Measurements from ENCODE around the gene EXPH5.
"Not testable (repeated sequence)": the region's sequence is repeated elsewhere in the genome, so short reads cannot be mapped to it uniquely, and the experiment has no call there.

Gene EXPH5, protein sequence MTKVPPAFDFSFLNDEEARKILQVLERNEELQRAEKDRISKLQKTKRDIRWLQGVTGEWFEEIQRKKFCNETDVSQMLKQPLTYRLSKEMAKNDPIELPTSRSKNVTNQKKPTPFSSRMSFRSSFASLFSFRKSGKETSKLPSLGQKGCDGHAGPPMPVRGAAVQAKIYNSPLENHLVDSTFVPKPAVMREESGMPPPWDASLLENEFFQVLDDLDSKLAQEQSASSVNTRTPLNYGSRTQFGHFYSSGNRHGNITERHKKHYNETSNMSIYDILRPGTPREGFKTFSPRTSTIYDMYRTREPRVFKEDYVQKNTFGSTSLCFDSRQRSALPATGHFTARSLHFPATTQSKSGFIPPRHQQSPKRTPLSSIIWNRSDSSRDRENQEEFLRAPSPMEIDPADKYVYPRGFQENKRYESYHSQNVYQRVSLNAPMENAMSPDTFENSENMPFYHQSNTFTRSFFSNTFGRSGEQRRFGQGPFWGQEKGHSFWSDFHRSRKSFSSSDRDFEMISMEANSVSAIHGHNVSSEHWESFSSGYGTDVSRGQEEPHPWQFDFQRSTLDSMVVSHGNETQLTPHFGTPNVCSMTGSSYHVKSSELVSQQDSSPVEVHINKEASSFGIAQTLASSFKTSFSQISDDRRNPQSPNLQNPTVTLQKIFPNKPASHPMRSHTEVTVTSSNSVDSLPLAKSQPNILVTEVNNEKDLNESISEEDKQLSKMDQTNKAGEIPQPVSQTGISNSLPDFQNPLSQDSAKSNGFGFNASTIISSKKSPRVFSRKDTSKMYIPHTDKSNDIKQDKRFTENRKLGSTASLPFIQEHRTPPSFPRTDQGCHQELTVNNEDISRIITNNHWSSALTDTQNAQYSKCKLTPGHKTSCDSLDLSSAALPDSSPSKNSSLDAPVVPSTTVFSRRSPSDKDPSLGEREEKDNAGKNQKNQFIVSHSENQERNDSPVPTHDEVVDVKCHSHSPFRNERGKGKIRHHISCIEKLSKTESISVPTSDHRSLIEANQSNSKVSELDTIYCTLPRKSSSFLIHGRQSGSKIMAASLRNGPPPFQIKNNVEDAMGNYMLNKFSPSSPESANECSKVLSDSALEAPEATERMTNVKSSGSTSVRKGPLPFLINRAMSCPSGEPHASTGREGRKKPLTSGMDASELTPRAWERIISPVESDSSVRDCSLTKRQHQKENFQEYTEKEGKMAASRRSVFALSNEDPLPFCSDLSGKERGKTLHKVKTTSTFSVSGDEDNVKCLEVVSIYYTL (N-terminal part only)

GRCh38 chr11:108593214-108593922 lies at the start of gene EXPH5:
EXPH5 (minus strand) TSS chr11:108593768; CDS start chr11:108593536, 232 bp downstream.
- DNase-seq: peak; percentile 98

DNA sequence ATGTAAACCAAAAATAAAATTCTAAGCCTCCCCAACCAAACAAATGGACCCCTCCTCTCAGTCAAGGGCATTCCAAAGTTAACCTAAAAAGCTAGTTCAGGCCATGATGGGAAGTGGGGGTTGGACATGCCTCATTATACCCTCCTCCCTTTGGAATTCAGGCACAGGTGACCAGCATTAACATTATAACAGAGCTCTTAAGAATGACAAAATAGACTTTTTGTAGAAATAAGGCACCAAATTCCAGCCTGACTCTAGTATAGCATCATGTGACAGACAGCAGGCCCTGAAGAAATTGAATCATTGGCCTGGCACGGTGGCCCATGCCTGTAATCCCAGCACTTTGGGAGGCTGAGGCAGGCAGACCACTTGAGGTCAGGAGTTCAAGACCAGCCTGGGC lies 48.2 kb upstream of the EXPH5 start:
- not testable (repeated sequence) for DNase-seq

- DNase-seq: no peak
Measured at GRCh38 chr11:108639146-108639545, 45.6 kb upstream of the EXPH5 start.

- no peak for DNase-seq
Measured at GRCh38 chr11:108636222-108636621, 42.7 kb upstream of the EXPH5 start.

- DNase-seq: no peak
Measured at GRCh38 chr11:108635106-108635505, 41.5 kb upstream of the EXPH5 start.

GRCh38 chr11:108632041-108632704 lies 38.6 kb upstream of the EXPH5 start:
- DNase-seq: no peak

DNA sequence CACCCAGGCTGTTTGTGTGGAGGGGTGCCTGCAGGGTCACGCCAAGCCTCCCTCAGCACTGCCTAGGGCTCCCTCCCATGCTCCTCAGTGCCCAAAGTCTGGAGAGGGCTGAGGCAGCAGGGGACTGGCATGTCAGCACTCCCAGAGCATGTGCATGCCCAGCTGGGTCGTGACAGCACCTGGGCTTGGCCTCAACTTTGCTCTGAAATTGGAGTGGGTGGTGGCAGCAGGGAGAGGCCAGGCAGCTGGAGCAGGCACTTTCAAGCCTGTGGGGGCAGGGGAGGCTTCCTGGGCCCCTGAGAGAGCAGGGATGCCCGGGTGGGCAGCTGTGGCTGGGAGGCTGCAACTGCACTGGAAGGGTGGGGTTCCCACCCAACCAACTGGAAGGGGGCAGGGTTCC lies 35.7 kb upstream of the EXPH5 start:
- DNase-seq: no peak

- no peak for DNase-seq
Measured at GRCh38 chr11:108628812-108629211, 35.2 kb upstream of the EXPH5 start.

DNA sequence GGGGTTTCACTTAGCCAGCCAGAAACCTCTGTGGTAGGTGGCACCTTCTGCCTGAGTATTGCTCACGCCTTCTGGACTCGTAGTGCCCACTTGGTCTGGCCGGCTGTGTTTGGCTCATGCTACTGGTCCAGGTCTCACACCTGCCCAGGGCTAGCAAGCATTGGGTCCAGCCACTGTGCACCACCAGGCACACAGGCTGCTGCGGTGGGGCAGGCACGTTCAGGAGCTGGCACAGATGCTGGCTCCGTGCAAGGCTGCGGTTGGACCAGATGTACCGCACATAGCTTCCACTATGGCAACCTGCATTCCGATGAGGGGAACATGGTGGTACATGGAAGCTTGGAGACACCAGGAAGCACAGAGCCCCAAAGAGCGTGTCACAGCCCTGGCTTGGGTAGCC lies 34.8 kb upstream of the EXPH5 start:
- no peak for DNase-seq

- DNase-seq: no peak
Measured at GRCh38 chr11:108624196-108624925, 30.8 kb upstream of the EXPH5 start.

- no peak for DNase-seq
Measured at GRCh38 chr11:108622341-108622740, 28.8 kb upstream of the EXPH5 start.

GRCh38 chr11:108620958-108621772 lies 27.6 kb upstream of the EXPH5 start:
- no peak for DNase-seq

DNA sequence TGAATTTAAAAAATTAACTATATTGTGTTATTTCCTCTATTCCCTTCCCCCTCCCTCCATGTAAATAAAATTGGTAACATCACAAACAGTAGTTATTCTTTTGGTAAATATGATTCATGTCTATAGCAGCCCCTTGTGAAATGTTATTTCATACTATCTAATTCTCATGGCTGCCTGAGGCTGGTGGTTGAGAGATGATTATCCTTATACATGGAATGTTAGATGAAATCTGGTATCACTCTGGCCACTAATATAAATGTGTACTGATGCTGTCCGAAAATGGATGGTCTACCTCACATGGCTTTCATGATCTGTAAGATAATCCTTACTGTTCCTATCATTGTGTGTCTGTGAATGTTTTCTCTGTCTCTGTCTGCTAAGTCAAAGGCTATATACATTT lies 25.0 kb upstream of the EXPH5 start:
- DNase-seq: no peak

- DNase-seq: no peak
Measured at GRCh38 chr11:108617055-108617454, 23.5 kb upstream of the EXPH5 start.

DNA sequence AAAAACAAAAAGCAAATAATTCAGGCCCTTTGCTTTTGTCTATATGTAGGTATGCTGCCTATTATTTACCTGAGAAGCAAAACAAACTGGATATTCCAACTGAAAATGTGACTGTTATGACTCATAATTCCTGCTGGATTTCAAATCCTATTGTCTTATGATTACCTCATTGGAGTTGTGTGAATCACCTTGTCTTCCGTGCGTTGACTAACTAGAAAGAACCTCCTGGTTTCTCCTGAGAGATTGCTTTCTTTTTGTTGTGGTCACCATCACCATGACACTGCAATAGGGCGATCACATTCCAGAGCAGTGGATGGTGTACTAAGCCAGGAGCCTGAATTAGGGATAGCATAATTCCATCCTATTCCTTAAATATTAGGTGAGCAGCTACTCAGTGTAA lies 23.0 kb upstream of the EXPH5 start:
- no peak for DNase-seq

- DNase-seq: no peak
Measured at GRCh38 chr11:108614086-108614485, 20.5 kb upstream of the EXPH5 start.

DNA sequence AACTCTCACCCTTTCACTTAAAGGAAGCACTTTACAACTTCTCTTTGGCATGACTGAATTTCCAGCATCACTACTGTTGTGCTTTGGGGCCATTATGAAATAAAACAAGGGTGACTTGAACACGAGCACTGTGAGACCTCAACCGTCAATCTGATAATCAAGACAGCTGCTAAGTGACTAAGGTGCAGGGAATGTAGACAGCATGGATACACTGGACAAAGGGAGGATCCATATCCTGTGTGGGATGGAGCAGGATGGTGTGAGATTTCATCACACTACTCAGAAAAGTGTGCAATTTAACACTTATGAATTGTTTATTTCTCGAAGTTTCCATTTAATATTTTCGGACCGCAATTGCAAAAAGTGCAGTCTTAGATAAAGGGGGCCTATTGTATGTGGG lies 16.1 kb upstream of the EXPH5 start:
- DNase-seq: no peak

DNA sequence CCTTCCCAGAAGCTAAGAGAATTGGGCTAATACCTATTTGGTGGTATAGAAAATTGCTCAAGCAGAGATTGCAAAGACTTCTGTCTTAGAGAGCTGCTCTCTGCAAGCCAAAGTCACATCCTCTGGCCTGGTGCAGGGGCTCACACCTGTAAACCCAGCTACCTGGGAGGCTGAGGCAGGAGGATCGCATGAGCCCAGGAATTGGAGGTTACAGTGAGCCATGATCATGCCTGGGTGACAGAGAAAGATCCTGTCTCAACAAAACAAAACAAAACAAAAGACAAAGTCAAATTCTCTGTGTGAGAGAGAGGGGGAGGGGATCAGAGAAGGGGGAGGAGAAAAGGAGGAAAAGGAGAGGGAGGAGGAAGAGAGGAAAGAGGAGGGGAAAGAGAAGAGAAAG lies 15.0 kb upstream of the EXPH5 start:
- no peak for DNase-seq

- no peak for DNase-seq
Measured at GRCh38 chr11:108606495-108607160, 13.1 kb upstream of the EXPH5 start.

DNA sequence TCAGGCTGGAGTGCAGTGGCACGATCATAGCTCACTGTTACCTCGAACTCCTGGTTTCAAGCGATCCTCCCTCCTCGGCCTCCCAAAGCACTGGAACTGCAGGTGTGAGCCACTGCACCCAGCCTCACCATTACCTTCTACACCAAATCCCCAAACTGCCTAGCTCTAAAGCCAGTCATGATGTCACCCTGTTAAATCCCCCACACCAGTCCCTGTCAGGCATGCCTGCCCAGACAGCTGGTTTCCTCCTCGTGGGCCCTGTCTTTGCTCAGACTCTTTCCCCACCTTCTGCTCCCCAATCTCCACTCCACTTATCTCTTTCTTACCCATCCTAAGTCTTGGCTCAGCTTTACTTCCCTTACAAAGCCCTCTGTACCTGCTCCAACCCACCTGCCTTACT lies 12.5 kb upstream of the EXPH5 start:
- DNase-seq: no peak

All from NCI-H774 (cell line).